Measurements from ENCODE around the gene FAM193A.
"Not testable (repeated sequence)": the region's sequence is repeated elsewhere in the genome, so short reads cannot be mapped to it uniquely, and the experiment has no call there.

The FAM193A gene

DNA sequence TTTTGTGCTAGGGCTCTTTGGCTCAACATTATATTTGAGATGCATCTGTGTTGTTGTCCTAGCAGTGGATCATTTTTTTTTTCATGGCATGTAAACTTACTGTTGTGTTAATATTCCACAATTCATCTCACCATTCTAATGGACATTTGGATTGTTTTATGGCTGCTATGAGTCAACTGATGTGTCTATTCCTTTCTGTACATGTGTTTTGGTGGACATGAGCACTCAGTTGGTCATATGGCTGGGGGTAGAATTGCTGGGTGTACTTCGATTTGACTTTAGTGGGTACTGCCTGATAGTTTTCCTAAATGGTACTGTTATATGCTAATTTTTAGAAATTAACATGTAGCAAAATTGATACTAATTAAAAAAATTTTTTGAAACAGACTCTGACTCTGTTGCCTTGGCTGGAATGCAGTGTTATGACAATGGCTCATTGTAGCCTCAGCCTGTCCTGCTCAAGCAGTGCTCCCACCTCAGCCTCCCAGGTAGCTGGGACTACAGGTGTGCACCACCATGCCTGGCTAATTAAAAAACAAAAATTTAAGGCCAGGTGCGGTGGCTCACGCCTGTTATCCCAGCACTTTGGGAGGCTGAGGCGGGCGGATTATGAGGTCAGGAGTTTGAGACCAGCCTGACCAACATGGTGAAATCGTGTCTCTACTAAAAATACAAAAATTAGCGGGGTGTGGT lies 9.0 kb downstream of the FAM193A start:
- FAIRE-seq (no peak), DNase-seq (ENCODE audit: insufficient read length, low spot score) (no peak)
- TF ChIP-seq, protein P1, sequence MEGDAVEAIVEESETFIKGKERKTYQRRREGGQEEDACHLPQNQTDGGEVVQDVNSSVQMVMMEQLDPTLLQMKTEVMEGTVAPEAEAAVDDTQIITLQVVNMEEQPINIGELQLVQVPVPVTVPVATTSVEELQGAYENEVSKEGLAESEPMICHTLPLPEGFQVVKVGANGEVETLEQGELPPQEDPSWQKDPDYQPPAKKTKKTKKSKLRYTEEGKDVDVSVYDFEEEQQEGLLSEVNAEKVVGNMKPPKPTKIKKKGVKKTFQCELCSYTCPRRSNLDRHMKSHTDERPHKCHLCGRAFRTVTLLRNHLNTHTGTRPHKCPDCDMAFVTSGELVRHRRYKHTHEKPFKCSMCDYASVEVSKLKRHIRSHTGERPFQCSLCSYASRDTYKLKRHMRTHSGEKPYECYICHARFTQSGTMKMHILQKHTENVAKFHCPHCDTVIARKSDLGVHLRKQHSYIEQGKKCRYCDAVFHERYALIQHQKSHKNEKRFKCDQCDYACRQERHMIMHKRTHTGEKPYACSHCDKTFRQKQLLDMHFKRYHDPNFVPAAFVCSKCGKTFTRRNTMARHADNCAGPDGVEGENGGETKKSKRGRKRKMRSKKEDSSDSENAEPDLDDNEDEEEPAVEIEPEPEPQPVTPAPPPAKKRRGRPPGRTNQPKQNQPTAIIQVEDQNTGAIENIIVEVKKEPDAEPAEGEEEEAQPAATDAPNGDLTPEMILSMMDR (IDR thresholded peaks at IDR 0.05; ENCODE audit: insufficient read depth, missing control alignments) = no peak

- no peak for DNase-seq (ENCODE audit: insufficient read length, low spot score)
- TF ChIP-seq, protein P1 (IDR thresholded peaks at IDR 0.05; ENCODE audit: insufficient read depth, missing control alignments) = no peak
- FAIRE-seq = no peak
Observed at GRCh38 chr4:2546286-2546823, 9.9 kb downstream of the FAM193A start.

DNA sequence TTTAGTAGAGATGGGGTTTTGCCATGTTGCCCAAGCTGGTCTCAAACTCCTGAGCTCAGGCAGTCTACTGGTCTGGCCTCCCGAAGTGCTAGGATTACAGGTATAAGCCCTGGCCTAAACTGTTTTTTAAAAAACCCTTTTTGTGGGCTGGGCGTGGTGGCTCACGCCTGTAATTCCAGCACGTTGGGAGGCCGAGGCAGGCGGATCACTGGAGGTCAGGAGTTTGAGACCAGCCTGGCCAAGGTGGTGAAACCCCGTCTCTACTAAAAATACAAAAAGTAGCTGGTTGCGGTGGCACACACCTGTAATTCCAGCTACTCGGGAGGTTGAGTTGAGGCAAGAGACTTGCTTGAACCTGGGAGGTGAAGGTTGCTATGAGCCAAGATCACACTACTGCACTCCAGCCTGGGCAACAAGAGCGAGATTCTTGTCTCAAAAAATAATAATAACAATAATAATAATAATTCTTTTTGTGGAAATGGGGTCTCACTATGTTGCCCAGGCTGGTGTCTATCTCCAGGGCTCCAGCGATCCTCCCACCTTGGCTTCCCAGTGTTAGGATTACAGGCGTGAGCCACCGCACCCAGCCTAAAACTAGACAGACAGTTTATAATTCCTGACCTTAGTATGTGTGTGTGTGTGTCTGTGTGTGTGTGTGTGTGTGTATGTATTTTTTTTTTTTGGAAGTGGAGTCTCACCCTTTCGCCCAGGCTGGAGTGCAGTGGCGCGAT lies 10.7 kb downstream of the FAM193A start:
- not testable (repeated sequence) for FAIRE-seq; DNase-seq (ENCODE audit: insufficient read length, low spot score)

DNA sequence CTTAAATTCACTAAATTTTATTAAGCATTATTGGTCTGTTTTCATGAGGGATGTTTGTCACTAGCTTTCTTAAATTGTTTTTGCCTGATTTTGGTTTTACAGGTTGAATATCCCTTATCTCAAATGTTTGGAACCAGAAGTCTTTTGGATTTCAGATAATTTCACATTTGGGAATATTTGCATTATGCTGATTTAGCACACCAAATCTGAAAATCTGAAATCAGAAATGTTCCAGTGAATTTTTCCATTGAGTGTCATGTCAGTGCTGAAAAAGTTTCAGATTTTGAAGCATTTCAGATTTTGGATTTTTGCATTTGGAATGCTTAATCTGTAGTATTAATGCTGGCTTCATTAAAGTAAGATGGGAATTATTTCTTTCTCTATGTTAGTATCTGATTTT lies 14.7 kb downstream of the FAM193A start:
- FAIRE-seq = no peak
- no peak for DNase-seq (ENCODE audit: insufficient read length, low spot score)
- TF ChIP-seq, protein P1 (IDR thresholded peaks at IDR 0.05; ENCODE audit: insufficient read depth, missing control alignments) = no peak

- FAIRE-seq (no peak), DNase-seq (ENCODE audit: insufficient read length, low spot score) (no peak)
- TF ChIP-seq, protein P1 (IDR thresholded peaks at IDR 0.05; ENCODE audit: insufficient read depth, missing control alignments) = no peak
Observed at GRCh38 chr4:2552806-2553205, 16.4 kb downstream of the FAM193A start.

- no peak for DNase-seq (ENCODE audit: insufficient read length, low spot score)
- TF ChIP-seq, protein P1 (IDR thresholded peaks at IDR 0.05; ENCODE audit: insufficient read depth, missing control alignments) = no peak
- no peak for FAIRE-seq
Observed at GRCh38 chr4:2558301-2558700, 21.9 kb downstream of the FAM193A start.

DNA sequence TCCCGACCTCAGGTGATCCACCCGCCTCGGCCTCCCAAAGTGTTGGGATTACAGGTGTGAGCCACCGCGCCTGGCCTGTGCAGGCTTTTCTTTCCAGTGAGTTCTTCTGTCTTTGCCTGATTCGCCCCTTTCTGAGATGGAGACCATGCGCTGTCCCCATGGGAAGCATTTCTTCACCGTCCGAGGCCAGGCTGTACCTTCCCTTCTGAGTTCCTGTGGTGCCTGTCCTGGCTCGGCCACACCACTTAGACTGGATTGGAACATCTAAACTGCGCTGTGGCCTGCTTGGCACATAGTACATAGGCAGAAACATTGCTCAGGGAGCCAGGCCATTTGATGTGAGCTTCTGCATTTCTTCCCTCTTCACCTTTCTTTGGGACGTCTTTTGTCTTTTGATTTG lies 23.7 kb downstream of the FAM193A start:
- no peak for DNase-seq (ENCODE audit: insufficient read length, low spot score)
- FAIRE-seq = no peak
- TF ChIP-seq, protein P1 (IDR thresholded peaks at IDR 0.05; ENCODE audit: insufficient read depth, missing control alignments) = no peak

Data from D721Med (cell line).